ENCODE results near the gene ENOX1.

DNA sequence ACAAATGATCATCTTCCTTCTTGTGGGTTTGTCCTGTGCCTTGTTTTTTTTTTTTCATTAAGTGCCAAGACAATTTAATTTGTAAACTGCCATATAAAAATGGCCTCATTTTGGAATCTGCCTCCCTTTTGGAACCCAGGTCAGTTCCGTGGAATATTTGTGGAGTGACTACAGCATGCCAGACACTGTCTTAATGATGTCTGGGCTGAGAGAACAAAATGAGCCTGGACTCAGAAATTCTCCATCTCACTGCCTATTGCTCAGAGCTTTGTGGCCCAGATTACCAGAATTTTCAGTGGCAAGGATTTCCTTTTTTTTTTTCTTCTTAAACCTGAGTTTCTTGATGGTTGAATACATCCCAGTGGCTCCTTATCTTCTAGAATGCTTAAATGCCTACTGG lies 340.6 kb downstream of the ENOX1 start:
- TF ChIP-seq, protein P1, sequence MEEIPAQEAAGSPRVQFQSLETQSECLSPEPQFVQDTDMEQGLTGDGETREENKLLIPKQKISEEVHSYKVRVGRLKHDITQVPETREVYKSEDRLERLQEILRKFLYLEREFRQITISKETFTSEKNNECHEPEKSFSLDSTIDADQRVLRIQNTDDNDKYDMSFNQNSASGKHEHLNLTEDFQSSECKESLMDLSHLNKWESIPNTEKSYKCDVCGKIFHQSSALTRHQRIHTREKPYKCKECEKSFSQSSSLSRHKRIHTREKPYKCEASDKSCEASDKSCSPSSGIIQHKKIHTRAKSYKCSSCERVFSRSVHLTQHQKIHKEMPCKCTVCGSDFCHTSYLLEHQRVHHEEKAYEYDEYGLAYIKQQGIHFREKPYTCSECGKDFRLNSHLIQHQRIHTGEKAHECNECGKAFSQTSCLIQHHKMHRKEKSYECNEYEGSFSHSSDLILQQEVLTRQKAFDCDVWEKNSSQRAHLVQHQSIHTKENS (CRISPR knock-in tag; IDR thresholded peaks at IDR 0.05), result no peak
- TF ChIP-seq MAFK (IDR thresholded peaks at IDR 0.05; ENCODE audit: low read length), result no peak
- no peak for TF ChIP-seq ZBTB1 (CRISPR knock-in tag; IDR thresholded peaks at IDR 0.05; ENCODE audit: borderline replicate concordance, low read depth)
- TF ChIP-seq ZNF512 (tag; IDR thresholded peaks at IDR 0.05), result no peak
